KMS-11 (cell line): ENCODE results near the gene PAPSS1.

ENCODE experiments used
- H2AFZ ChIP-seq: fragments of 200-600 bp; sonication (generic); 2 replicates; pipeline ENCODE4 v1.6.1; 2016; ENCODE audit warnings: antibody characterized with exemption, mixed run types, low read depth
- H3K27ac ChIP-seq: fragments of 200-600 bp; sonication (generic); 2 replicates; pipeline ENCODE4 v1.6.1; 2016; ENCODE audit warnings: mild to moderate bottlenecking, mixed run types
- H3K27me3 ChIP-seq: fragments of 200-600 bp; sonication (generic); 2 replicates; pipeline ENCODE4 v1.6.1; 2017; ENCODE audit warnings: mild to moderate bottlenecking, low read depth, mixed run types, moderate library complexity; ENCODE audit not compliant: insufficient read depth
- H3K36me3 ChIP-seq: fragments of 200-600 bp; sonication (generic); 2 replicates; pipeline ENCODE4 v1.6.1; 2017; ENCODE audit warnings: mild to moderate bottlenecking, mixed run types; ENCODE audit not compliant: insufficient read depth
- H3K4me1 ChIP-seq: fragments of 200-600 bp; sonication (generic); 2 replicates; pipeline ENCODE4 v1.6.1; 2016; ENCODE audit warnings: mild to moderate bottlenecking, low read depth, mixed run types; ENCODE audit not compliant: poor library complexity, severe bottlenecking
- H3K4me2 ChIP-seq: fragments of 200-600 bp; sonication (generic); 2 replicates; pipeline ENCODE4 v1.7.0; 2016; ENCODE audit warnings: mild to moderate bottlenecking, mixed run types
- H3K4me3 ChIP-seq: fragments of 200-600 bp; sonication (generic); IDR thresholded peaks from 2 replicates; pipeline ENCODE4 v1.6.1; 2017; ENCODE audit warnings: low read depth, low read length, mixed read lengths; ENCODE audit not compliant: insufficient read depth
- H3K79me2 ChIP-seq: fragments of 200-600 bp; sonication (generic); 2 replicates; pipeline ENCODE4 v1.6.1; 2016; ENCODE audit warnings: low read depth, mixed run types; ENCODE audit not compliant: insufficient read depth
- H3K9ac ChIP-seq: fragments of 200-600 bp; sonication (generic); 2 replicates; pipeline ENCODE4 v1.6.1; 2016; ENCODE audit warnings: mild to moderate bottlenecking, mixed run types
- H4K20me1 ChIP-seq: fragments of 200-600 bp; sonication (generic); 2 replicates; pipeline ENCODE4 v1.6.1; 2016; ENCODE audit warnings: mild to moderate bottlenecking, mixed run types; ENCODE audit not compliant: insufficient read depth
- CTCF ChIP-seq: fragments of 200-600 bp; sonication (generic); conservative IDR thresholded peaks from 2 replicates; pipeline ENCODE4 v1.6.1; 2017; ENCODE audit warnings: low read depth, mild to moderate bottlenecking, antibody characterized with exemption, low read length, moderate library complexity, mixed read lengths

Gene PAPSS1

GRCh38 chr4:107564326-107564725 lies 155.7 kb downstream of the PAPSS1 start:
- H2AFZ ChIP-seq, result no peak overlapping the region
- H3K27ac ChIP-seq, result no peak overlapping the region
- H3K9ac ChIP-seq, result no peak overlapping the region
- H3K4me3 ChIP-seq, result no peak overlapping the region
- H3K27me3 ChIP-seq, result no peaks in the 10 kb centered on the region
- no peak overlapping the region for H3K4me2 ChIP-seq
- no peaks in the 10 kb centered on the region for H3K36me3 ChIP-seq
- no peaks in the 10 kb centered on the region for H3K4me1 ChIP-seq
- no peaks in the 10 kb centered on the region for H4K20me1 ChIP-seq
- H3K79me2 ChIP-seq, result no peaks in the 10 kb centered on the region
- no peak for TF ChIP-seq CTCF
